ENCODE data around the gene PRR15.

The PRR15 gene

DNA sequence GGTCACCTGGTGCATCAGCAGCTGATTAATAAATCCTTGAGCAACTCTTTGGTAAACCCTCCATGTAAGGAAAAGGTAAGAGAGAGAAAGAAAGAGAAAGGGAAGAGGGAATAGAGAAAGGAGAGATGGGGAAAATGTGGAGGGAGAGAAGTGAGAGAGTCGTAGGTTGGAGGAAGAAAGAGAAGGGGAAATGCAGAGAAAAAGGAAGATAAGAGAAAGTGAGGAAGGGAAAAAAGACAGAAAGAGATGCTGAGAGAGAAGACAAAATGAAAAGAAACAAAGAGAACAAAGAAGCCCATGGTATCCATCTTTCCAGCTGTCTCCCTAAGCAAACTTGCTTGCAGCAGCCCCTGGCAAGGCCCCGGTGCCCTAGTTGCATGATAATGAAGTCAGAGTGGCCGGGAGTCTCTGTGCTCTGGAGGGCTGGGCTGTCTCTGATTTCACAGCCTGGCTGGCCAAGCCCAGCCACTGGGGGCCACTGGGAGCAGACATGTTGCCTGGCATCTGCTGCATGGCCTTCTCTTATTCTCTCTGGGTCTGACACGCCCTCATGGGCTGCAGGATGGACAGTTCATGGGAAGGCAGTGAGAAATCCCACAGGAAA lies 48.4 kb downstream of the PRR15 start:
- no peak for DNase-seq

DNA sequence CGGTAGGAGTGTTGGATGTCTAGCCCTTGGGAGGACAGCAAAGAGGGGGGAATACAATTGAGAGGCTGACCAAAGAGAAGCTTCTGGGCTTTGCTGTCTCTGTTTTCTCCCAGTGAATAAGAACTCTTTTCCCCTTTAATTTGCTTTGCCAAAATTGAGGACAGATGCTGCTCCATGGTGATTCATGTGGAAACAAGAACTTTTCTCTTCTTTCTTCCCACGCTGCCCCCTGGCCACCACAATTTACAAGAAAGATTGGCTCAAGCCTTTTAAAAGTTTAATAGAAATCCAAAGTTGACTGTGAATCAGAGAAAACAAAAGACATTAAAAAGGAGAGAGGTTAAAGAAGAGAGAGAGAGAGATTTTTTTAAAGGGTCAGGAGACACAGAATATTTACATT lies 49.0 kb downstream of the PRR15 start:
- no peak for DNase-seq

DNA sequence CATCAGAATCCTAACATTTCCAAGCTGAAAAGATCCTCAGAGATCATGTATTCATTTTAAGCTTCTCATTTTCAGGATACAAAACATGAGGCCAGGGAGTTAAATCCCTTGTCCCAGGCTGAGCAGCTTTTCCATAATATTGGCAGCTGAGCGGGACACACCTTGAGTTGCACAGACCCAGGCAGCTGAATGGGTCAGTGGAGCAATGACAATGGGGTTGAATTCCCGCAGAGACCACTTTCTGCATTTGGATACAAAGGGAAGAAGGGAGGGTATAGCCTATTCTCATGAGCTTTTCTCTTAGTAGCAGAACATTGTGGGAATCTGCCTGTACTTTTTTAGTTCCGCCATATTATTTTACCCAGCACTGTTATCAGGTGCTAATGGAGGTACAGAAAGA lies 49.5 kb downstream of the PRR15 start:
- no peak for DNase-seq

DNA sequence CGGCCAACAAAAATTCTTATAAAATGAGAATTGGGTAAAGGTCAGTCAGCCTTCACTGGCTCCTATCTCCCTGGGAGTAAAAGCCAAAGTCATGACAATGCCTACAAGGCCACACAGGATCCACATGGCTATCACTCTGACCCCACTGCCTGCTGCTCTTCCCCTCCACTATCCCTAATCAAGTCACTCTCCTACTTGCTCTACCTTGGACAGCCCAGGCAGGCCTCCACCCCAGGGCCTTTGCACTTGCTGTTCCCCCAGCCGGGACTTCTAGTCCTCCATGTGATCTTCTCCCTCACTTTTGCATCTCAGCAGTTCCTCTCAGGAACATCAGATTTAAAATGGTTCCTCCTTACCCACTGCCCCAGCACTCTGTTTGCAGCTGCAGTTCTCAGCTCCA lies 50.6 kb downstream of the PRR15 start:
- DNase-seq, result no peak
